Measurements from ENCODE around the gene PAPSS1. TPM values are rescaled to one million over a fixed set of nuclear protein-coding genes. Genes with fewer than 3 reads are reported as not detected.

The PAPSS1 gene
- total RNA-seq, 4 donors from 2014 or later: 22.7 to 35.3 (median 29.6) TPM

GRCh38 chr4:107714256-107714655, 5.8 kb downstream of the PAPSS1 start:
- TF ChIP-seq POLR2A (IDR thresholded peaks at IDR 0.05): no peak
- TF ChIP-seq CTCF (IDR thresholded peaks at IDR 0.05): no peak
- 89 to 95% methylated on average over 3 of the region's 3 CpGs for WGBS, 2 donors
- H3K4me3 ChIP-seq (replicated peaks in 1 of 3): no peak overlapping the region
- H3K4me1 ChIP-seq: peaks cover 7 to 11% of the 10 kb centered on the region in 2 donors
- intact Hi-C loops (cut with DNase I): no loop called here
- H3K9me3 ChIP-seq: no peaks in the 10 kb centered on the region
- H3K27ac ChIP-seq: no peak overlapping the region
- DNase-seq: no peak
- no peaks in the 10 kb centered on the region for H3K27me3 ChIP-seq
- no peaks in the 10 kb centered on the region for H3K36me3 ChIP-seq

GRCh38 chr4:107712236-107712635, 7.8 kb downstream of the PAPSS1 start:
- Histone ChIP-seq H3K9me3 (no peaks in the 10 kb centered on the region), H3K4me3 (replicated peaks in 1 of 3) (no peak overlapping the region), H3K27me3 (no peaks in the 10 kb centered on the region), H3K27ac (no peak overlapping the region), H3K36me3 (no peaks in the 10 kb centered on the region), H3K4me1 (no peaks in the 10 kb centered on the region)
- intact Hi-C loops (cut with DNase I): no loop called here
- no peak for DNase-seq
- 96 to 98% methylated on average over 2 of the region's 2 CpGs for WGBS, 2 donors
- no peak for TF ChIP-seq POLR2A (IDR thresholded peaks at IDR 0.05)
- TF ChIP-seq CTCF (IDR thresholded peaks at IDR 0.05): no peak

GRCh38 chr4:107711831-107712230, 8.2 kb downstream of the PAPSS1 start:
- intact Hi-C loops (cut with DNase I): no loop called here
- Histone ChIP-seq H3K27ac (no peak overlapping the region), H3K4me1 (no peaks in the 10 kb centered on the region), H3K9me3 (no peaks in the 10 kb centered on the region), H3K4me3 (replicated peaks in 1 of 3) (no peak overlapping the region), H3K27me3 (no peaks in the 10 kb centered on the region), H3K36me3 (no peaks in the 10 kb centered on the region)
- 87 to 93% methylated on average over 3 of the region's 3 CpGs for WGBS, 2 donors
- DNase-seq: no peak
- TF ChIP-seq POLR2A (IDR thresholded peaks at IDR 0.05) (no peak), CTCF (IDR thresholded peaks at IDR 0.05) (no peak)

- Histone ChIP-seq H3K36me3 (no peaks in the 10 kb centered on the region), H3K4me1 (no peaks in the 10 kb centered on the region), H3K27me3 (no peaks in the 10 kb centered on the region), H3K9me3 (no peaks in the 10 kb centered on the region), H3K4me3 (replicated peaks in 1 of 3) (no peak overlapping the region), H3K27ac (no peak overlapping the region)
- intact Hi-C loops (cut with DNase I): no loop called here
- TF ChIP-seq CTCF (IDR thresholded peaks at IDR 0.05): no peak
- TF ChIP-seq POLR2A (IDR thresholded peaks at IDR 0.05): no peak
- 90 to 96% methylated on average over 10 of the region's 10 CpGs for WGBS, 2 donors
- DNase-seq: no peak
Measured at GRCh38 chr4:107710493-107711459, 9.3 kb downstream of the PAPSS1 start.

- H3K9me3 ChIP-seq: no peaks in the 10 kb centered on the region
- intact Hi-C loops (cut with DNase I): no loop called here
- H3K27me3 ChIP-seq: no peaks in the 10 kb centered on the region
- no peaks in the 10 kb centered on the region for H3K36me3 ChIP-seq
- TF ChIP-seq POLR2A (IDR thresholded peaks at IDR 0.05) (no peak), CTCF (IDR thresholded peaks at IDR 0.05) (no peak)
- H3K4me3 ChIP-seq (replicated peaks in 1 of 3): no peak overlapping the region
- H3K4me1 ChIP-seq: no peaks in the 10 kb centered on the region
- 92 to 96% methylated on average over 1 of the region's 1 CpG for WGBS, 2 donors
- no peak for DNase-seq
- H3K27ac ChIP-seq: no peak overlapping the region
Measured at GRCh38 chr4:107709916-107710315, 10.1 kb downstream of the PAPSS1 start.

All from thyroid gland (tissue), 4 donors.